HFF-Myc (cell line): ENCODE measurements around the gene PPP2R5C.

Experiments
- DNase-seq: peaks from one replicate; pipeline ENCODE4 v3.0.0-alpha.2; 2011; ENCODE audit warnings: low read depth; ENCODE audit errors: extremely low read depth
- H3K4me3 ChIP-seq: replicated peaks from 2 replicates; pipeline ENCODE4 v1.5.1; 2011; ENCODE audit warnings: low read depth, mild to moderate bottlenecking, control low read depth, low read length
- TF ChIP-seq, protein P1 (sequence below): IDR thresholded peaks from 2 replicates; pipeline ENCODE4 v1.5.1; 2012; ENCODE audit warnings: mild to moderate bottlenecking, low read depth, low read length, control low read depth; ENCODE audit errors: missing control alignments

The PPP2R5C gene

DNA sequence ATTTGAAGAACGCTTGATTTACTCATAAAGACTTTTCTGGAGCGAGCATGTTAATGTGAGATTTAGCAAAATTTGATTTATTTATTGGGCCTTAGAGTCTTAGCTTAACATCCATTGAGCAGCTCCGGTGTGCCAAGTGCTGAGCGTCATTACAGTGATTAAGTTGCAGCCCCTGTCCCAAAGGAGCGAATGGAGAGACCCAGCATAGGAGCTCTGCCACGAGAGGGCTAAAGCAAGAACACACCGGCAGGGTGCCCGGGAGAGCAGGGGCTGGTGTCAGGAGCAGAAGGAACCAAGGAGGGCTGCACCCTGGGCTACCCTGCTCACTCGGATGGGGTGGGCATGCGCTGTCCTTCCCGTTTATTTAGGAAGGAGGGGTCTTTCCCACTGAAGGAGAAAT is 50.6 kb downstream of the PPP2R5C start:
- DNase-seq = no peak
- H3K4me3 ChIP-seq = peak overlapping the region; percentile 13
- TF ChIP-seq, protein P1, sequence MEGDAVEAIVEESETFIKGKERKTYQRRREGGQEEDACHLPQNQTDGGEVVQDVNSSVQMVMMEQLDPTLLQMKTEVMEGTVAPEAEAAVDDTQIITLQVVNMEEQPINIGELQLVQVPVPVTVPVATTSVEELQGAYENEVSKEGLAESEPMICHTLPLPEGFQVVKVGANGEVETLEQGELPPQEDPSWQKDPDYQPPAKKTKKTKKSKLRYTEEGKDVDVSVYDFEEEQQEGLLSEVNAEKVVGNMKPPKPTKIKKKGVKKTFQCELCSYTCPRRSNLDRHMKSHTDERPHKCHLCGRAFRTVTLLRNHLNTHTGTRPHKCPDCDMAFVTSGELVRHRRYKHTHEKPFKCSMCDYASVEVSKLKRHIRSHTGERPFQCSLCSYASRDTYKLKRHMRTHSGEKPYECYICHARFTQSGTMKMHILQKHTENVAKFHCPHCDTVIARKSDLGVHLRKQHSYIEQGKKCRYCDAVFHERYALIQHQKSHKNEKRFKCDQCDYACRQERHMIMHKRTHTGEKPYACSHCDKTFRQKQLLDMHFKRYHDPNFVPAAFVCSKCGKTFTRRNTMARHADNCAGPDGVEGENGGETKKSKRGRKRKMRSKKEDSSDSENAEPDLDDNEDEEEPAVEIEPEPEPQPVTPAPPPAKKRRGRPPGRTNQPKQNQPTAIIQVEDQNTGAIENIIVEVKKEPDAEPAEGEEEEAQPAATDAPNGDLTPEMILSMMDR = no peak

DNA sequence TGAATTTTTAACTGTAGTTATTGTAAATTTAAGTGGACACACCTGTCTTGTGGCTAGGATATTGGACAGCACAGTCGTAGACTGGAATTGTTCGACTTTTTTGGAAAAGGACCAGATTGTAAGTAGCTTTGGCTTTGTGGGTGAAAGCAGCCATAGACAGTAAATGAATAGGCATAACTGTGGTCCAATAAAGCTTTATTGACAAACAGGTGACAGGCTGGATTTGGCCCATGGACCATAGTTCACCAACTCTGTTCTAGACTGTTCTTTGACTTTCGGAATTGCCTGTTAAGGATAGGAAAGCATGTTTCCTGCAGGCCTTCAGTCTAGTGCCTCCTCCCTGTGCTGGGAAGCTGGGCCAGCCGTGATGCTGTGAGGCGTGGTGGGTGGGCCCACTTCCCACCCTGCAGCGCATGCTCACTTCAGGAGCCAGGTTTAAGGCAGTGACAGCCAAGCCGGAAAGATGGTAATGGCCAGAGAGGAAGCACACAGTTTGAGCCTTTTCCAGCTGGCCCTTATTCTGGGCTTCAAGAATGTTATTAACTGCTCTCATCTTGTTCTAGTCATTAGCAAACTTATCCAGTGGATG is 51.8 kb downstream of the PPP2R5C start:
- no peak overlapping the region for H3K4me3 ChIP-seq
- no peak for DNase-seq
- TF ChIP-seq, protein P1 = no peak

GRCh38 chr14:101813833-101814232 is 52.3 kb downstream of the PPP2R5C start:
- H3K4me3 ChIP-seq = no peak overlapping the region
- TF ChIP-seq, protein P1 = no peak
- DNase-seq = no peak

- DNase-seq = no peak
- no peak overlapping the region for H3K4me3 ChIP-seq
- TF ChIP-seq, protein P1 = no peak
Observed at GRCh38 chr14:101814934-101815333, 53.4 kb downstream of the PPP2R5C start.

GRCh38 chr14:101815994-101816393 is 54.5 kb downstream of the PPP2R5C start:
- TF ChIP-seq, protein P1 = no peak
- DNase-seq = no peak
- no peak overlapping the region for H3K4me3 ChIP-seq

- DNase-seq = no peak
- no peak overlapping the region for H3K4me3 ChIP-seq
- TF ChIP-seq, protein P1 = no peak
Observed at GRCh38 chr14:101817501-101818001, 56.0 kb downstream of the PPP2R5C start.
